Gastroesophageal sphincter (tissue), 4 donors: ENCODE results near the gene CENATAC. TPM values are rescaled to one million over a fixed set of nuclear protein-coding genes. Genes with fewer than 3 reads are reported as not detected.

ENCODE experiments used
- ATAC-seq: fragments of 150-250 bp; one replicate; pipeline ENCODE4 v1.9.1; 2016; ENCODE audit warnings: mild to moderate bottlenecking, moderate library complexity
- H3K27ac ChIP-seq, 4 donors: fragments of 200-600 bp; sonication (generic) in 3 of 4; 1 replicate in 3 of 4; 2 replicates in 1 of 4; pipeline ENCODE4 v1.5.1; 2016 to 2019
- H3K27me3 ChIP-seq: fragments of 200-600 bp; sonication (generic); one replicate; pipeline ENCODE4 v1.5.1; 2019
- H3K36me3 ChIP-seq, 2 donors: fragments of 200-600 bp; sonication (generic); one replicate each; pipeline ENCODE4 v1.5.1; 2019; ENCODE audit warnings: control low read depth in 1 of 2
- H3K4me1 ChIP-seq, 3 donors: fragments of 200-600 bp; sonication (generic); 1 replicate in 2 of 3; 2 replicates in 1 of 3; pipeline ENCODE4 v1.5.1; 2016 to 2019; ENCODE audit warnings: control low read depth in 2 of 3
- H3K4me3 ChIP-seq, 2 donors: fragments of 200-600 bp; sonication (generic); one replicate each; pipeline ENCODE4 v1.5.1; 2019; ENCODE audit warnings: mild to moderate bottlenecking in 1 of 2, moderate library complexity in 1 of 2
- H3K9me3 ChIP-seq, 3 donors: fragments of 200-600 bp; sonication (generic); one replicate each; pipeline ENCODE4 v1.5.1; 2017 to 2019; ENCODE audit warnings: control low read depth in 2 of 3
- EP300 ChIP-seq: sonication (generic); formaldehyde crosslinking; IDR thresholded peaks from one replicate; pipeline ENCODE4 v1.6.1; 2017; ENCODE audit warnings: antibody characterized with exemption, mild to moderate bottlenecking
- POLR2A ChIP-seq, 2 donors: fragments of 450-650 bp; IDR thresholded peaks; one replicate each; pipeline ENCODE4 v1.6.1; 2017; ENCODE audit warnings: antibody characterized with exemption in 2 of 2, mild to moderate bottlenecking in 2 of 2, moderate library complexity in 1 of 2
- POLR2AphosphoS5 ChIP-seq: sonication (generic); formaldehyde crosslinking; IDR thresholded peaks from one replicate; pipeline ENCODE4 v1.6.1; 2017; ENCODE audit warnings: antibody characterized with exemption
- WGBS, 2 donors: methylation state at CpG; one replicate each; pipeline ENCODE4 v1.1.5; 2018; ENCODE audit warnings: low coverage in 1 of 2; 5-methylcytosine and 5-hydroxymethylcytosine counted together
- total RNA-seq, 4 donors: library from RNA; depleted of rRNA; stranded (reverse); fragments of >200 nt; gene quantifications; one replicate each; pipeline ENCODE4 v1.1.0, GENCODE V29; 2016
- TF ChIP-seq, protein P1 (sequence below), 4 experiments: fragments of 200-600 bp in 2 of 4; fragments of 450-650 bp in 2 of 4; sonication (generic) in 1 of 4; IDR thresholded peaks; one replicate each; pipeline ENCODE4 v1.5.1; 2017 to 2019; ENCODE audit warnings: antibody characterized with exemption in 4 of 4, mild to moderate bottlenecking in 2 of 4, moderate library complexity in 2 of 4

Gene CENATAC
- total RNA-seq, 4 donors from 2014 or later, result 5.8 to 90.3 (median 40.0) TPM

GRCh38 chr11:118971646-118972045 lies 26.3 kb upstream of the CENATAC start, which contains the start of gene FOXR1:
FOXR1 (plus strand) TSS chr11:118971761; CDS start chr11:118971932, 171 bp downstream.
- no peak for ATAC-seq
- H3K36me3 ChIP-seq, result no peaks in the 10 kb centered on the region
- peaks cover 30% of the 10 kb centered on the region for H3K27me3 ChIP-seq
- H3K27ac ChIP-seq, result no peak within 1 kb of the TSS
- TF ChIP-seq, protein P1, sequence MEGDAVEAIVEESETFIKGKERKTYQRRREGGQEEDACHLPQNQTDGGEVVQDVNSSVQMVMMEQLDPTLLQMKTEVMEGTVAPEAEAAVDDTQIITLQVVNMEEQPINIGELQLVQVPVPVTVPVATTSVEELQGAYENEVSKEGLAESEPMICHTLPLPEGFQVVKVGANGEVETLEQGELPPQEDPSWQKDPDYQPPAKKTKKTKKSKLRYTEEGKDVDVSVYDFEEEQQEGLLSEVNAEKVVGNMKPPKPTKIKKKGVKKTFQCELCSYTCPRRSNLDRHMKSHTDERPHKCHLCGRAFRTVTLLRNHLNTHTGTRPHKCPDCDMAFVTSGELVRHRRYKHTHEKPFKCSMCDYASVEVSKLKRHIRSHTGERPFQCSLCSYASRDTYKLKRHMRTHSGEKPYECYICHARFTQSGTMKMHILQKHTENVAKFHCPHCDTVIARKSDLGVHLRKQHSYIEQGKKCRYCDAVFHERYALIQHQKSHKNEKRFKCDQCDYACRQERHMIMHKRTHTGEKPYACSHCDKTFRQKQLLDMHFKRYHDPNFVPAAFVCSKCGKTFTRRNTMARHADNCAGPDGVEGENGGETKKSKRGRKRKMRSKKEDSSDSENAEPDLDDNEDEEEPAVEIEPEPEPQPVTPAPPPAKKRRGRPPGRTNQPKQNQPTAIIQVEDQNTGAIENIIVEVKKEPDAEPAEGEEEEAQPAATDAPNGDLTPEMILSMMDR (IDR thresholded peaks at IDR 0.05), result no peak
- TF ChIP-seq POLR2AphosphoS5, result no peak
- no peak for TF ChIP-seq POLR2A (IDR thresholded peaks at IDR 0.05)
- no peak for TF ChIP-seq EP300
- 18 to 80% methylated on average over 2 to 5 of the region's 33 CpGs for WGBS, 2 donors
- H3K9me3 ChIP-seq, result no peaks in the 10 kb centered on the region
- no peaks in the 10 kb centered on the region for H3K4me1 ChIP-seq
- no peak within 1 kb of the TSS for H3K4me3 ChIP-seq

- WGBS, 2 donors, result no CpG with 5 or more reads among the region's 2 CpGs
- Histone ChIP-seq H3K36me3 (no peaks in the 10 kb centered on the region), H3K9me3 (no peaks in the 10 kb centered on the region), H3K4me1 (no peaks in the 10 kb centered on the region), H3K27ac (no peak overlapping the region), H3K4me3 (no peak overlapping the region), H3K27me3 (peaks cover 32% of the 10 kb centered on the region)
- no peak for TF ChIP-seq EP300
- TF ChIP-seq POLR2A (IDR thresholded peaks at IDR 0.05), result no peak
- TF ChIP-seq, protein P1 (IDR thresholded peaks at IDR 0.05), result no peak
- no peak for TF ChIP-seq POLR2AphosphoS5
- no peak for ATAC-seq
Measured at GRCh38 chr11:118973985-118974384, 24.0 kb upstream of the CENATAC start.

DNA sequence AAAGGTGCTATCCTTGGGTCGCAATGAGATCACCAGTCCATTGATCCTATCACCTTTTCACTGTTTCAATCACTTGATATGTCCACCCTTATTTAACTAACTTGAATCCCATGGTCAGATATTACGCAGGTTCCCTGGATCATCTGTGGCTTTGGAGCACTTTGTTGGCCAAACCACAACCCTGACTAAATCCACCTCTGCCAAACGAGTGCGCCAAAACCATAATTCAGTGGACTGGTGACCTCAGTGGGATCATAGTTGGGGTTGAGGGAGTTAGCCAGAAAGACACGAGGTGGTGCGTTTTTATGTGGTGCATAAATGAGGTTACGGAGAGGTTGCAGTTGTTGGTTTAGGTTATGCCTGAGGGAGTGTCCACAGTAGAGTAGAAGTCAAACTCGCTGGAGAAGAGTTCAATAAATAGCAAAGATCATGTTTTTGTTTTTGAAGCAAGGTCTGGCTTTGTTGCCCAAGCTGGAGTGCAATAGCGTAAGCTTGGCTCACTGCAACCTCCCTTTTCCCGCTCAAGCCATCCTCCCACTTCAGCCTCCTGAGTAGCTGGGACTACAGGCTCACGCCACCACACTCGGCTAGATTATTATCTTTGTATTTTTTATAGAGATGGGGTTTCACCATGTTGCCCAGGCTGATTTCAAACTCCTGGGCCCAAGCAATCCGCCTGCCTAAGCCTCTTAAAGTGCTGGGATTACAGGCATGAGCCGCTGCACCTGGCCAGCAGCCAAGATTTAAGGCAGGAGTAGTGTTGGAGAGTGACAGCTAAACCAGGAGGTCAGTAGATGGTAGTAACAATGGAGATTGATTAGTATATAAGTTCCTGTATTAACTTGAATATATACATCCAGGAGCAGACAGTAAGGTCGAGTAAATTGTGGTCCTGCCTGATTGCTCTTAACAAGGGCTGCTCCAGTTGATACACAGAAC lies 21.9 kb upstream of the CENATAC start:
- Histone ChIP-seq H3K27ac (no peak overlapping the region), H3K4me1 (peaks cover 0 to 10% (median 0%) of the 10 kb centered on the region in 3 donors), H3K36me3 (no peaks in the 10 kb centered on the region), H3K27me3 (peaks cover 39% of the 10 kb centered on the region), H3K9me3 (no peaks in the 10 kb centered on the region), H3K4me3 (no peak overlapping the region)
- TF ChIP-seq EP300, result no peak
- no peak for TF ChIP-seq POLR2A (IDR thresholded peaks at IDR 0.05)
- TF ChIP-seq, protein P1 (IDR thresholded peaks at IDR 0.05), result no peak
- no peak for TF ChIP-seq POLR2AphosphoS5
- no peak for ATAC-seq
- WGBS, 2 donors, result 70 to 86% methylated on average over 13 to 14 of the region's 15 CpGs

DNA sequence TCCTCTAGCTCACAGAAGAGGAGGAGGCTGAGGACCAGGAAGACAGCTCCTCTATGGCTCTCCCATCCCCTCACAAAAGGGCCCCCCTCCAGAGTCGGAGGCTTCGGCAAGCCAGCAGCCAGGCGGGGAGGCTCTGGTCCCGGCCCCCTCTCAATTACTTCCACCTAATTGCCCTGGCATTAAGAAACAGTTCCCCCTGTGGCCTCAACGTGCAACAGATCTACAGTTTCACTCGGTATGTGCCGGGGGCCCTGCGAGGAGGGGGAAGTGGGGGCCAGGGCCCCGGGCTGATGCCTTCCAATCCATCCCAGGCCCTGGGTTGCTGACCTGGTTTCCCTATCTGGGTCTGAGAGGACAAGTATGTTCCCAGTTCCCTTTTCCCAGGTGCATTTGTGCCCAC lies 18.5 kb upstream of the CENATAC start:
- H3K9me3 ChIP-seq, result no peaks in the 10 kb centered on the region
- no peak overlapping the region for H3K4me3 ChIP-seq
- 33% methylated on average over 4 of the region's 9 CpGs; no CpG with 5 or more reads in 1 of the 2 donors for WGBS, 2 donors
- H3K27me3 ChIP-seq, result peaks cover 24% of the 10 kb centered on the region
- peaks cover 0 to 10% (median 0%) of the 10 kb centered on the region in 3 donors for H3K4me1 ChIP-seq
- H3K36me3 ChIP-seq, result no peaks in the 10 kb centered on the region
- no peak overlapping the region for H3K27ac ChIP-seq
- ATAC-seq, result no peak
- TF ChIP-seq, protein P1 (IDR thresholded peaks at IDR 0.05), result no peak
- TF ChIP-seq POLR2AphosphoS5, result no peak
- no peak for TF ChIP-seq POLR2A (IDR thresholded peaks at IDR 0.05)
